ENCODE results near the gene USP6NL.

DNA sequence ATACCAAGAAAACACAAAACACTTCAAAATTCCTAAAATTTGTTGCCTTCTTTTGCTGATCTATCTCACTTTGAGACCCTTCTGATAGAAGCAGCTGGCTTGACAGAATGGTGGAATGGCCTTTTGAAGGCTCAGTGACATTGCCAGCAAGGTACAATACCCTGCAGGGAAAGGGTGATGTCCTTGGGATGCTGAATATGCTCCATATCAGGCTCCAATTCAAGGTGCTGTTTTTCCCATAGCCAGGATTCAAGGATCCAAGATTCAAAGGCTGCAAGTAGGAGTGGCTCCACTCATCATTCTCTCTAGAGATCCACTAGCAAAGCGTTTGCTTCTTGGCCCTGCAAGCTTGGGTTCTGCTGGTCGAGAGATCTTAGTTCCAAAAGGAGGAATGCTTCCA lies 120.4 kb downstream of the USP6NL start:
- TF ChIP-seq, protein P1, sequence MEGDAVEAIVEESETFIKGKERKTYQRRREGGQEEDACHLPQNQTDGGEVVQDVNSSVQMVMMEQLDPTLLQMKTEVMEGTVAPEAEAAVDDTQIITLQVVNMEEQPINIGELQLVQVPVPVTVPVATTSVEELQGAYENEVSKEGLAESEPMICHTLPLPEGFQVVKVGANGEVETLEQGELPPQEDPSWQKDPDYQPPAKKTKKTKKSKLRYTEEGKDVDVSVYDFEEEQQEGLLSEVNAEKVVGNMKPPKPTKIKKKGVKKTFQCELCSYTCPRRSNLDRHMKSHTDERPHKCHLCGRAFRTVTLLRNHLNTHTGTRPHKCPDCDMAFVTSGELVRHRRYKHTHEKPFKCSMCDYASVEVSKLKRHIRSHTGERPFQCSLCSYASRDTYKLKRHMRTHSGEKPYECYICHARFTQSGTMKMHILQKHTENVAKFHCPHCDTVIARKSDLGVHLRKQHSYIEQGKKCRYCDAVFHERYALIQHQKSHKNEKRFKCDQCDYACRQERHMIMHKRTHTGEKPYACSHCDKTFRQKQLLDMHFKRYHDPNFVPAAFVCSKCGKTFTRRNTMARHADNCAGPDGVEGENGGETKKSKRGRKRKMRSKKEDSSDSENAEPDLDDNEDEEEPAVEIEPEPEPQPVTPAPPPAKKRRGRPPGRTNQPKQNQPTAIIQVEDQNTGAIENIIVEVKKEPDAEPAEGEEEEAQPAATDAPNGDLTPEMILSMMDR (IDR thresholded peaks at IDR 0.05), result no peak
- TF ChIP-seq NRF1 (IDR thresholded peaks at IDR 0.05; ENCODE audit: low read depth, low read length) (no peak), RFX5 (IDR thresholded peaks at IDR 0.05; ENCODE audit: low read length) (no peak)
